ENCODE data around the gene SLC4A3.

DNA sequence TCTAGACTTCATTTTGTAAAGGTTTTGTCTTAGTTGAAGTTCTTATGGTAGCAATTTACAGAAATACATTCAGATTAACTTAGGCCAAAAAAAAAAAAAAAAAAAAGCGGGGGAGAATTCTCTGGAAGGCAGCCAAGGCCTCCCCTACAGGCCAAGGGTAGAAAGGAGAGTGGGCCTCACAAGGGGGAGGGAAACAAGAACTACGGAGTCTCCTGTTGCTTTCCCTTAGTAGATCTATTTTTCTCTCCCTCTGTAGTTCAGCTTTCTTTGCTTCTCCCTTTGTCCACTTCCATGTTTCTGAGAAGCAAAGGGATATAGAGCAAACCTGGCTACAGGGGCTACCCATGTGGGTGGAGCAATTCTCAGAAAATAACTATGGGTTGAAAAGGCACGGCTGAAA lies 32.2 kb upstream of the SLC4A3 start:
- TF ChIP-seq, protein P1, sequence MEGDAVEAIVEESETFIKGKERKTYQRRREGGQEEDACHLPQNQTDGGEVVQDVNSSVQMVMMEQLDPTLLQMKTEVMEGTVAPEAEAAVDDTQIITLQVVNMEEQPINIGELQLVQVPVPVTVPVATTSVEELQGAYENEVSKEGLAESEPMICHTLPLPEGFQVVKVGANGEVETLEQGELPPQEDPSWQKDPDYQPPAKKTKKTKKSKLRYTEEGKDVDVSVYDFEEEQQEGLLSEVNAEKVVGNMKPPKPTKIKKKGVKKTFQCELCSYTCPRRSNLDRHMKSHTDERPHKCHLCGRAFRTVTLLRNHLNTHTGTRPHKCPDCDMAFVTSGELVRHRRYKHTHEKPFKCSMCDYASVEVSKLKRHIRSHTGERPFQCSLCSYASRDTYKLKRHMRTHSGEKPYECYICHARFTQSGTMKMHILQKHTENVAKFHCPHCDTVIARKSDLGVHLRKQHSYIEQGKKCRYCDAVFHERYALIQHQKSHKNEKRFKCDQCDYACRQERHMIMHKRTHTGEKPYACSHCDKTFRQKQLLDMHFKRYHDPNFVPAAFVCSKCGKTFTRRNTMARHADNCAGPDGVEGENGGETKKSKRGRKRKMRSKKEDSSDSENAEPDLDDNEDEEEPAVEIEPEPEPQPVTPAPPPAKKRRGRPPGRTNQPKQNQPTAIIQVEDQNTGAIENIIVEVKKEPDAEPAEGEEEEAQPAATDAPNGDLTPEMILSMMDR (IDR thresholded peaks at IDR 0.05; ENCODE audit: low read depth, low read length), result no peak
- TF ChIP-seq EZH2phosphoT487 (IDR thresholded peaks at IDR 0.05; ENCODE audit: low read depth), result no peak

Data from OCI-LY3 (cell line).